MCF 10A (cell line): ENCODE data around the gene COL16A1. TPM values are rescaled to one million over a fixed set of nuclear protein-coding genes. Genes with fewer than 3 reads are reported as not detected.

Experiments used
- BruUV-seq: library from RNA; stranded (reverse); fragments of 400-500 nt; replicated peaks from 2 replicates; lab custom pipeline; 2021; lab: Mats Ljungman, UMichigan
- CTCF ChIA-PET: fragments of 300-600 bp; sonication (Branson Sonifier 250); formaldehyde crosslinking; extraction: SDS; loops from one replicate; lab custom pipeline; 2021; ENCODE audit warnings: antibody characterized with exemption, inconsistent platforms; lab: Yijun Ruan, JAX
- POLR2A ChIA-PET: fragments of 300-600, 350-650 bp; sonication (Branson Sonifier 250); formaldehyde crosslinking; extraction: SDS; loops from one replicate; lab custom pipeline; 2020; ENCODE audit warnings: antibody characterized with exemption, inconsistent platforms; lab: Yijun Ruan, JAX
- DNase-seq: peaks from one replicate; pipeline ENCODE4 v3.0.0-alpha.2; 2018; ENCODE audit not compliant: unreplicated experiment
- H3K27ac Mint-ChIP-seq: one replicate; pipeline ENCODE4 v1.8.0; 2022; ENCODE audit warnings: mild to moderate bottlenecking, low read depth, mixed read lengths; ENCODE audit not compliant: unreplicated experiment
- H3K27me3 Mint-ChIP-seq: one replicate; pipeline ENCODE4 v1.8.0; 2022; ENCODE audit warnings: mixed read lengths; ENCODE audit not compliant: insufficient read depth, unreplicated experiment
- H3K36me3 Mint-ChIP-seq: one replicate; pipeline ENCODE4 v1.8.0; 2022; ENCODE audit warnings: mild to moderate bottlenecking, moderate library complexity, mixed read lengths; ENCODE audit not compliant: insufficient read depth, unreplicated experiment
- H3K4me1 Mint-ChIP-seq: one replicate; pipeline ENCODE4 v1.8.0; 2022; ENCODE audit warnings: mixed read lengths; ENCODE audit not compliant: insufficient read depth, unreplicated experiment
- H3K4me3 Mint-ChIP-seq: one replicate; pipeline ENCODE4 v1.8.0; 2022; ENCODE audit warnings: mild to moderate bottlenecking, moderate library complexity, mixed read lengths; ENCODE audit not compliant: unreplicated experiment
- H3K9me3 Mint-ChIP-seq: one replicate; pipeline ENCODE4 v1.8.0; 2022; ENCODE audit warnings: mixed read lengths; ENCODE audit not compliant: unreplicated experiment
- CTCF ChIP-seq: fragments of 200-600 bp; IDR thresholded peaks from one replicate; pipeline ENCODE4 v1.8.0; 2022; ENCODE audit warnings: antibody characterized with exemption, mild to moderate bottlenecking; ENCODE audit not compliant: unreplicated experiment
- intact Hi-C: fragments of 100-400 bp; cut with micrococcal nuclease; formaldehyde crosslinking; loops from 2 replicates; pipeline ENCODE4 v1.14.1; 2022
- total RNA-seq: library from RNA; stranded (reverse); gene quantifications from 2 replicates; pipeline ENCODE4 v1.2.3, GENCODE V29; 2022

Gene COL16A1
- total RNA-seq, 1 experiment from 2014 or later: 42.1 TPM

GRCh38 chr1:31615939-31616338 lies 87.9 kb downstream of the COL16A1 start:
- no peak for DNase-seq
- CTCF ChIA-PET: interaction anchor here (0.6 kb wide), 1 partner anchor 222 kb away, joined by 3 read pairs; no protein-coding TSS in a partner anchor
- intact Hi-C loops: no loop called here
- peaks cover 29% of the 10 kb centered on the region for H3K27me3 Mint-ChIP-seq
- H3K4me3 Mint-ChIP-seq: no peak overlapping the region
- POLR2A ChIA-PET: interaction anchor here (0.8 kb wide), 1 partner anchor 21 kb away, joined by 5 read pairs; no protein-coding TSS in a partner anchor
- no peaks in the 10 kb centered on the region for H3K4me1 Mint-ChIP-seq
- no TSS peak for BruUV-seq
- TF ChIP-seq CTCF: no peak
- no peaks in the 10 kb centered on the region for H3K9me3 Mint-ChIP-seq
- no peaks in the 10 kb centered on the region for H3K36me3 Mint-ChIP-seq
- no peak overlapping the region for H3K27ac Mint-ChIP-seq

GRCh38 chr1:31615414-31615813 lies 88.4 kb downstream of the COL16A1 start:
- H3K27me3 Mint-ChIP-seq: peaks cover 29% of the 10 kb centered on the region
- no peak for TF ChIP-seq CTCF

GRCh38 chr1:31614414-31615005 lies 89.3 kb downstream of the COL16A1 start:
- POLR2A ChIA-PET: no interaction called here
- CTCF ChIA-PET: interaction anchor here (0.6 kb wide), 1 partner anchor 39 kb away, joined by 4 read pairs; no protein-coding TSS in a partner anchor
- Mint-ChIP-seq H3K4me1 (no peaks in the 10 kb centered on the region), H3K27ac (no peak overlapping the region), H3K9me3 (no peaks in the 10 kb centered on the region), H3K27me3 (peaks cover 27% of the 10 kb centered on the region), H3K4me3 (no peak overlapping the region), H3K36me3 (peaks cover 5% of the 10 kb centered on the region)
- DNase-seq: no peak
- no peak for TF ChIP-seq CTCF
- BruUV-seq: no TSS peak
- intact Hi-C loops: no loop called here

More at GRCh38 chr1:31615414-31615813, 88.4 kb downstream of the COL16A1 start:
- no peak overlapping the region for H3K4me3 Mint-ChIP-seq
- H3K27ac Mint-ChIP-seq: no peak overlapping the region
- intact Hi-C loops: no loop called here
- no peak for DNase-seq
- H3K4me1 Mint-ChIP-seq: no peaks in the 10 kb centered on the region
- BruUV-seq: no TSS peak
- ChIA-PET POLR2A (interaction anchor here (0.8 kb wide), 1 partner anchor 22 kb away, joined by 5 read pairs; no protein-coding TSS in a partner anchor), CTCF (no interaction called here)
- H3K9me3 Mint-ChIP-seq: no peaks in the 10 kb centered on the region
- no peaks in the 10 kb centered on the region for H3K36me3 Mint-ChIP-seq

- no peaks in the 10 kb centered on the region for H3K27me3 Mint-ChIP-seq
- CTCF ChIA-PET: interaction anchor here (1.1 to 1.5 kb wide), 3 partner anchors 9 to 16 kb away, joined by 4 to 9 read pairs (median 4); no protein-coding TSS in a partner anchor
- TF ChIP-seq CTCF: no peak
- DNase-seq: no peak
- H3K4me1 Mint-ChIP-seq: no peaks in the 10 kb centered on the region
- H3K27ac Mint-ChIP-seq: no peak overlapping the region
- no TSS peak for BruUV-seq
- POLR2A ChIA-PET: interaction anchor here (0.9 kb wide), 1 partner anchor 35 kb away, joined by 3 read pairs; the partner anchor contains the start of gene PEF1
- intact Hi-C loops: no loop called here
- no peaks in the 10 kb centered on the region for H3K9me3 Mint-ChIP-seq
- no peak overlapping the region for H3K4me3 Mint-ChIP-seq
- H3K36me3 Mint-ChIP-seq: peaks cover 5% of the 10 kb centered on the region
These were observed 94.2 kb downstream of the COL16A1 start for GRCh38 chr1:31609514-31610118.
